H9 (cell line): ENCODE results near the gene TPM2. TPM values are rescaled to one million over a fixed set of nuclear protein-coding genes. Genes with fewer than 3 reads are reported as not detected.

Experiments used
- DNase-seq: peaks from one replicate; pipeline ENCODE4 v3.0.0-alpha.2; 2017
- H2AFZ ChIP-seq: one replicate; pipeline ENCODE4 v1.6.1; 2013; ENCODE audit warnings: mild to moderate bottlenecking, low read length, control low read depth, moderate library complexity
- H2AK5ac ChIP-seq: 2 replicates; pipeline ENCODE4 v1.6.1; 2013; ENCODE audit warnings: low read length, control low read depth, mixed read lengths; ENCODE audit not compliant: insufficient read length
- H2BK120ac ChIP-seq: one replicate; pipeline ENCODE4 v1.6.1; 2013; ENCODE audit warnings: low read depth, mild to moderate bottlenecking, low read length, control low read depth, inconsistent platforms; ENCODE audit not compliant: poor library complexity, severe bottlenecking
- H2BK12ac ChIP-seq: 2 replicates; pipeline ENCODE4 v1.6.1; 2013; ENCODE audit warnings: low read length, control low read depth, mixed read lengths, low read depth; ENCODE audit not compliant: insufficient read length
- H2BK15ac ChIP-seq: 2 replicates; pipeline ENCODE4 v1.6.1; 2013; ENCODE audit warnings: low read depth, low read length, control low read depth
- H2BK20ac ChIP-seq: one replicate; pipeline ENCODE4 v1.6.1; 2013; ENCODE audit warnings: low read depth, mild to moderate bottlenecking, low read length, control low read depth, inconsistent platforms; ENCODE audit not compliant: poor library complexity, severe bottlenecking
- H2BK5ac ChIP-seq: 2 replicates; pipeline ENCODE4 v1.6.1; 2013; ENCODE audit warnings: low read length, control low read depth, mixed read lengths; ENCODE audit not compliant: insufficient read length
- H3K14ac ChIP-seq: 2 replicates; pipeline ENCODE4 v1.6.1; 2013; ENCODE audit warnings: low read length, control low read depth; ENCODE audit not compliant: insufficient read depth
- H3K18ac ChIP-seq: 2 replicates; pipeline ENCODE4 v1.6.1; 2013; ENCODE audit warnings: low read depth, mild to moderate bottlenecking, mixed read lengths, low read length, control low read depth; ENCODE audit not compliant: insufficient read length
- H3K23ac ChIP-seq: 2 replicates; pipeline ENCODE4 v1.6.1; 2013; ENCODE audit warnings: low read length, control low read depth, mixed read lengths, low read depth; ENCODE audit not compliant: insufficient read length
- H3K23me2 ChIP-seq: 2 replicates; pipeline ENCODE4 v1.6.1; 2013; ENCODE audit warnings: low read depth, mild to moderate bottlenecking, mixed read lengths, low read length, control low read depth; ENCODE audit not compliant: insufficient read length, poor library complexity, severe bottlenecking
- H3K27ac ChIP-seq: 2 replicates; pipeline ENCODE4 v1.5.1; 2013; ENCODE audit warnings: low read length, control low read depth, mixed read lengths, low read depth; ENCODE audit not compliant: insufficient read length
- H3K27me3 ChIP-seq: 2 replicates; pipeline ENCODE4 v1.6.1; 2013; ENCODE audit warnings: low read length, control low read depth, inconsistent platforms; ENCODE audit not compliant: insufficient read depth
- H3K4ac ChIP-seq: 2 replicates; pipeline ENCODE4 v1.6.1; 2013; ENCODE audit warnings: low read depth, mild to moderate bottlenecking, control low read depth, inconsistent platforms, low read length, moderate library complexity
- H3K4me1 ChIP-seq: 2 replicates; pipeline ENCODE4 v1.6.1; 2013; ENCODE audit warnings: low read length, control low read depth, inconsistent platforms; ENCODE audit not compliant: insufficient read depth
- H3K4me2 ChIP-seq: 2 replicates; pipeline ENCODE4 v1.6.1; 2013; ENCODE audit warnings: low read length, control low read depth, mixed read lengths; ENCODE audit not compliant: insufficient read length, insufficient read depth
- H3K56ac ChIP-seq: 2 replicates; pipeline ENCODE4 v1.6.1; 2013; ENCODE audit warnings: low read depth, mild to moderate bottlenecking, mixed read lengths, low read length, control low read depth; ENCODE audit not compliant: insufficient read length
- H3K79me1 ChIP-seq: 2 replicates; pipeline ENCODE4 v1.6.1; 2013; ENCODE audit warnings: low read depth, mild to moderate bottlenecking, moderate library complexity, low read length, control low read depth, inconsistent platforms; ENCODE audit not compliant: insufficient read depth, poor library complexity, severe bottlenecking
- H3K79me2 ChIP-seq: 2 replicates; pipeline ENCODE4 v1.6.1; 2013; ENCODE audit warnings: low read length, control low read depth, inconsistent platforms; ENCODE audit not compliant: insufficient read depth
- H3K9ac ChIP-seq: 2 replicates; pipeline ENCODE4 v1.6.1; 2013; ENCODE audit warnings: low read length, control low read depth, mixed read lengths; ENCODE audit not compliant: insufficient read length; ENCODE audit errors: extremely low read depth
- H3K9me3 ChIP-seq: one replicate; pipeline ENCODE4 v1.6.1; 2013; ENCODE audit warnings: low read depth, low read length, inconsistent platforms; ENCODE audit not compliant: control insufficient read depth
- H3T11ph ChIP-seq: one replicate; pipeline ENCODE4 v1.6.1; 2013; ENCODE audit warnings: mild to moderate bottlenecking, low read length, control low read depth, inconsistent platforms
- H4K20me1 ChIP-seq: one replicate; pipeline ENCODE4 v1.6.1; 2013; ENCODE audit not compliant: control insufficient read depth, insufficient read length, insufficient read depth
- H4K5ac ChIP-seq: 2 replicates; pipeline ENCODE4 v1.6.1; 2013; ENCODE audit warnings: low read depth, mild to moderate bottlenecking, mixed read lengths, low read length, control low read depth; ENCODE audit not compliant: insufficient read length
- H4K8ac ChIP-seq: replicated peaks from 2 replicates; pipeline ENCODE4 v1.6.1; 2013; ENCODE audit warnings: low read length, control low read depth, mixed read lengths, low read depth; ENCODE audit not compliant: insufficient read length
- H4K91ac ChIP-seq: 2 replicates; pipeline ENCODE4 v1.6.1; 2013; ENCODE audit warnings: low read depth, mild to moderate bottlenecking, moderate library complexity, mixed read lengths, low read length, control low read depth; ENCODE audit not compliant: insufficient read length
- H3K27ac Mint-ChIP-seq, 3 experiments: 2 replicates in 2 of 3; 3 replicates in 1 of 3; pipeline ENCODE4 v1.8.0; 2020 to 2021; ENCODE audit warnings: mixed read lengths in 3 of 3, mild to moderate bottlenecking in 1 of 3, moderate library complexity in 1 of 3
- H3K27me3 Mint-ChIP-seq: 2 replicates; pipeline ENCODE4 v1.8.0; 2021; ENCODE audit warnings: low read depth, mild to moderate bottlenecking, moderate library complexity, mixed read lengths
- H3K36me3 Mint-ChIP-seq, 3 experiments: 2 replicates in 2 of 3; 3 replicates in 1 of 3; pipeline ENCODE4 v1.8.0; 2020 to 2021; ENCODE audit warnings: low read depth in 3 of 3, mixed read lengths in 3 of 3; ENCODE audit not compliant: insufficient read depth in 1 of 3
- H3K4me1 Mint-ChIP-seq, 2 experiments: 2 replicates each; pipeline ENCODE4 v1.8.0; 2020; ENCODE audit warnings: mixed read lengths in 2 of 2
- H3K4me3 Mint-ChIP-seq, 2 experiments: 2 replicates in 1 of 2; 3 replicates in 1 of 2; pipeline ENCODE4 v1.8.0; 2020 to 2021; ENCODE audit warnings: mild to moderate bottlenecking in 2 of 2, mixed read lengths in 2 of 2, moderate library complexity in 1 of 2
- H3K9me3 Mint-ChIP-seq, 2 experiments: 2 replicates in 1 of 2; 3 replicates in 1 of 2; pipeline ENCODE4 v1.8.0; 2020; ENCODE audit warnings: mild to moderate bottlenecking in 2 of 2, mixed read lengths in 2 of 2, moderate library complexity in 1 of 2
- WGBS: extraction: QIAGEN DNeasy Blood & Tissue Kit; methylation state at CpG from one replicate; pipeline ENCODE4 v1.1.7; 2013; ENCODE audit warnings: missing lambda C conversion rate, low lambda C conversion rate, mixed read lengths; ENCODE audit not compliant: insufficient read length; ENCODE audit errors: extremely low coverage; 5-methylcytosine and 5-hydroxymethylcytosine counted together
- total RNA-seq: library from RNA; stranded (reverse); gene quantifications from 2 replicates; pipeline ENCODE4 v1.2.1, GENCODE V29; 2021
- TF ChIP-seq, protein P1 (sequence below): fragments of 200-600 bp; sonication (generic); conservative IDR thresholded peaks from 3 replicates; pipeline ENCODE4 v1.8.0; 2021; ENCODE audit warnings: antibody characterized with exemption, mild to moderate bottlenecking

The TPM2 gene
- total RNA-seq, 1 experiment from 2014 or later = 225 TPM

DNA sequence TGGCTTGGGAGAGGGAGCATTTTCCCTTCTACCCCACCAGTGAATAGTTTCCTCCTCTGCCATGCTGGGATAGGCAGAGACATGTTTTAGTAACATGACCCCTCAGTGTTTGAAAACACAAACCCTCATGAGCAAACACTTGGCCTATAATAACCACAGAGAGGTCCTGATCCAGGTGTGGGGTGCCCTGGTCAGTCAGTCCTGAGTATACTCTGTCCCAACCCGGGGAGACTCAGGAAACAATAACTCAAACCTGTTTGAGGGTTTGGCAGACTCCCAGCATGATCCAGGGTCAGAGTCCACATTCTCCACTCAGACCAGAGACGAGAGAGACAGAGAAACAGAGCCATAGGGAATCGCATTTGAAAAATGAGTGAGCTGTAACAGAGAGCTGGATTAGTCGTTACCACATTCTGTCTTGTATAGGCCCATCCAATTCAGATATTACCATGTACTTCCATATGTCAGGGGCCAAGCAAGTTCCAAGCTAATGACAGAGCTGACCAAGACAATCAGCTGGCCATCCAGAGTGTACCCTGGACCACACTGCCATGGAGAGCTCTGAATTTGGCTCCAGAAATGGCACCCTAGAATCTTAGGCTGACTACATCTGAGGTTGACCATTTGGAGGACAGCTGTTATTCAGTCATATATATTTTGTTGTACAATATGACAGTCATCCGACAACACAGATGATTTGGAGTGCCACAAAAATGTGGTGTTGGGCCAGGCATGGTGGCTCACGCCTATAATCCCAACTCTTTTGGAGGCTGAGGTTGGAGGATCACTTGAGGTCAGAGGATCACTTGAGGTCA lies 20.2 kb downstream of the TPM2 start:
- H3K56ac ChIP-seq = no peak overlapping the region
- no peak overlapping the region for H4K5ac ChIP-seq
- TF ChIP-seq, protein P1, sequence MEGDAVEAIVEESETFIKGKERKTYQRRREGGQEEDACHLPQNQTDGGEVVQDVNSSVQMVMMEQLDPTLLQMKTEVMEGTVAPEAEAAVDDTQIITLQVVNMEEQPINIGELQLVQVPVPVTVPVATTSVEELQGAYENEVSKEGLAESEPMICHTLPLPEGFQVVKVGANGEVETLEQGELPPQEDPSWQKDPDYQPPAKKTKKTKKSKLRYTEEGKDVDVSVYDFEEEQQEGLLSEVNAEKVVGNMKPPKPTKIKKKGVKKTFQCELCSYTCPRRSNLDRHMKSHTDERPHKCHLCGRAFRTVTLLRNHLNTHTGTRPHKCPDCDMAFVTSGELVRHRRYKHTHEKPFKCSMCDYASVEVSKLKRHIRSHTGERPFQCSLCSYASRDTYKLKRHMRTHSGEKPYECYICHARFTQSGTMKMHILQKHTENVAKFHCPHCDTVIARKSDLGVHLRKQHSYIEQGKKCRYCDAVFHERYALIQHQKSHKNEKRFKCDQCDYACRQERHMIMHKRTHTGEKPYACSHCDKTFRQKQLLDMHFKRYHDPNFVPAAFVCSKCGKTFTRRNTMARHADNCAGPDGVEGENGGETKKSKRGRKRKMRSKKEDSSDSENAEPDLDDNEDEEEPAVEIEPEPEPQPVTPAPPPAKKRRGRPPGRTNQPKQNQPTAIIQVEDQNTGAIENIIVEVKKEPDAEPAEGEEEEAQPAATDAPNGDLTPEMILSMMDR = no peak
- no peaks in the 10 kb centered on the region for H3K9me3 Mint-ChIP-seq
- H2BK20ac ChIP-seq = no peak overlapping the region
- H2BK15ac ChIP-seq = no peak overlapping the region
- no peaks in the 10 kb centered on the region for H3K4me1 ChIP-seq
- peaks cover 21% of the 10 kb centered on the region for H3K27me3 Mint-ChIP-seq
- H3K14ac ChIP-seq = no peak overlapping the region
- no peak overlapping the region for H2BK12ac ChIP-seq
- no peaks in the 10 kb centered on the region for H3K79me2 ChIP-seq
- H3K23ac ChIP-seq = no peak overlapping the region
- H4K8ac ChIP-seq = no peak overlapping the region
- no peak overlapping the region for H3K4me2 ChIP-seq
- no peak overlapping the region for H2BK120ac ChIP-seq
- no peaks in the 10 kb centered on the region for H4K20me1 ChIP-seq
- WGBS = no CpG with 5 or more reads among the region's 6 CpGs
- H3K79me1 ChIP-seq = no peaks in the 10 kb centered on the region
- H3K18ac ChIP-seq = no peak overlapping the region
- H2BK5ac ChIP-seq = no peak overlapping the region
- H3K4me3 Mint-ChIP-seq = no peak overlapping the region
- no peak overlapping the region for H3K27ac ChIP-seq
- H2AK5ac ChIP-seq = no peak overlapping the region
- no peaks in the 10 kb centered on the region for H3K9me3 ChIP-seq
- no peak overlapping the region for H3K27ac Mint-ChIP-seq
- peaks cover 1% of the 10 kb centered on the region for H3K23me2 ChIP-seq
- no peaks in the 10 kb centered on the region; a peak in 1 of 7 replicates for H3K36me3 Mint-ChIP-seq
- peaks cover 11% of the 10 kb centered on the region in 2 experiments for H3K4me1 Mint-ChIP-seq
- H2AFZ ChIP-seq = no peak overlapping the region
- no peak for DNase-seq
- no peak overlapping the region for H4K91ac ChIP-seq
- no peak overlapping the region for H3T11ph ChIP-seq
- no peak overlapping the region for H3K9ac ChIP-seq
- H3K27me3 ChIP-seq = peaks cover 3% of the 10 kb centered on the region; the same call in 1 of the 2 replicates
- H3K4ac ChIP-seq = no peak overlapping the region
